OCI-M2 (cell line): ENCODE measurements around the gene NPLOC4.

ENCODE experiments used
- DNase-seq: peaks from one replicate; lab custom pipeline; 2025; ENCODE audit not compliant: unreplicated experiment; lab: John Stamatoyannopoulos, UW

The NPLOC4 gene

DNA sequence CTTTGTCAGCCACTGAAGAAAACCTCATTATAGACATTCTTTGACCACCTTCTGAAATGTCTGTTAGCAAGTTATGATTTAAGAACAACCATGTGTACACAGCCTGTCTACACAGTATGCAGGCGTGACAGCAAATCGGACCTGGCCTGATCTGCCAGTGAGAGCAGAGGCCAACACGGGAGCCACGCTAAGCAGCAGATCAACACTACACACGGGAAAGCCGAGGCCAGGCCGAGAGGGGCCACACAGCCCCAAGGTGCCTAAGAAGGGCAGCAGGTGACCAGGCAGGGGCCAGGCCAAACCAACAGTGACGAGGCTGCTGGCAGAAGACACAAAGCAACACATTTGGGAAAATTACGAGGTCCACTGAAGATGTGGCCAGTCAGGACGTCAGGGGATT, 68.5 kb downstream of the NPLOC4 start:
- DNase-seq: no peak

DNA sequence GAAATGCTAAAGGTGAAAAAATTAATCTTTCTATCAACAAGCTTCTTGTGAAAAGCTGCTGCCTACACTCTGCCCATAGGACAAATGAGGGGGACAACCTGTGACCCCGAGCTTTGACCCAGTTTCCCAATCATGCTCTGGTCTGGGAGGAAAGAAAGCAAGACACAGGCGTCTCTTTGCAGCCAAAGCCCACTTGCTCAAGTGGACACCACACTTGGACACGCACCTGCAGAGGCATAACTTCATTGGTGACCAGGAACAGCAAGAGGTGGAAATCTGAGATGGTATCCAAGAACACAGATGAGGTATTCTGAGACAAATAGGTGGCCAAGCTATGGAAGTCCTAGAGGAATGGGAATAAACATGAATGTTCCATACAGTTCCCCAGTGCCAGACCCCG, 69.7 kb downstream of the NPLOC4 start:
- DNase-seq: no peak

DNA sequence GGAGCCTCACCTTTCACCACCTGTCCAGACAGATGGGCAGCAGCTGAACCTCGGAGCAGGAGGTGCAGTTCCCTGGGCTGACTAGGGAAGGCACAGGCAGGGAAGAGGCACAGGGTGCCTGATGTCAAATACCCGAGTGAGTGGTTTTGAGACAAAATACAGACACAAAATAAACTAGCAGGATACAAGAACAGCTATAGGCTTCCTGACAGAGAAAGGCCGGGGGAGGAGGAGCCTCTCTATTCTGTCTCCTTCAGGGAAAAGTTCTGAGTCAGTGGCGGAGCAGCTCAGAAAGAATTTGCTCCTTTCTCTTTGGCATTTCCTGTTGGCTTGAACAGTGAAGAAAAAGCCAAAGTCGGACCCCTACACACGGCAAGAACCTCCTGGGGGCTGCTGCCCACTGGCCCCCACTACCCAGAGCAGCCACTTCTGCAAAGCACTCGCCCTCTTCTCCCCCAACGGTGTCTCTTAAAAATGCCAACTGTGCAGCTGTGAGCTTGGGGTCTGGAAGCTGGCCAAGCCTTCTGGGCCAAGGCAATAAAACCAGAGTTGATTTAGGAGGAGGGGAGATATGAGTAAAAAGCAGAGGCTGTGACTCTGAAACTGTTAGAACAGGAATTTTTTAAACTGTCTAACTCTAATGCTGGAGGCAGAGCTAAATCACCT, 70.3 kb downstream of the NPLOC4 start:
- DNase-seq: no peak

DNA sequence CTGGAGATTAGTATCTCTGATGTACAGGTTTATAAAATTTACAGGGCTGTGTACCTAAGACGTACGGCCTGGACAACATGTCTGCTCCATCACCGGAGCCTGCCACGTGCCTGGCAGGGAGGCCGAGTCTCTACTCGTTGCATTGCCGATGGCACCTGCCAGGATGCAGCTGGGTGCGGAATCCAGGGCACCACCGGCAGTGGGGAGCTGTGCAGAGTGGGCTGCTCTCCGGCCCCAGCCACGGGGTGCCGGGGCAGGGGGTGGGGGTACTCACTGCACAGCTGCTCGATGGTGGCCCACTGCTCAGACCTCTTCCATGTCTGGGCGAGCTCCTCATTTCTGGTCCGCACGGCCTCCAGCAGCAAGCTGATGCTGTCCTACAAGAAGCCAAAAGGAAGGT, 71.7 kb downstream of the NPLOC4 start:
- no peak for DNase-seq

DNA sequence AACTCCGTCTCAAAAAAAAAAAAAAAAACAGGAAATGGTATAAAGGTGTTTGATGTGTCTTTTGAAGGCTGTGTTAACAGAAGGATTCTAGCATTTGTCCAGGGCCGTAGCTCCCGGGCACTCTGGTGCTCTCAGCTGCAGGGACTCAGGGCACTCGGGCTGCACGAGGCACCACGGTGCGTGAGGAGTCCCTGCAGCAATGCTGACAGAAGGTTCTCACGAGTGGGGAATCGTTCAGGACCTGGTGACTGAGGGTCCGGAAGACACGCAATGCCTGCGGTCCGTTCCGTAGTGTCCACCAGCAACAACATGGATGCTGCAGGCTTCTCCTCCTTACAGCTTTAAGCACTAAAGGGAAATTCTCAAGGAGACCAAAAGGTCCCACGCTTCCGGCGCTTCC, 72.1 kb downstream of the NPLOC4 start:
- no peak for DNase-seq

DNA sequence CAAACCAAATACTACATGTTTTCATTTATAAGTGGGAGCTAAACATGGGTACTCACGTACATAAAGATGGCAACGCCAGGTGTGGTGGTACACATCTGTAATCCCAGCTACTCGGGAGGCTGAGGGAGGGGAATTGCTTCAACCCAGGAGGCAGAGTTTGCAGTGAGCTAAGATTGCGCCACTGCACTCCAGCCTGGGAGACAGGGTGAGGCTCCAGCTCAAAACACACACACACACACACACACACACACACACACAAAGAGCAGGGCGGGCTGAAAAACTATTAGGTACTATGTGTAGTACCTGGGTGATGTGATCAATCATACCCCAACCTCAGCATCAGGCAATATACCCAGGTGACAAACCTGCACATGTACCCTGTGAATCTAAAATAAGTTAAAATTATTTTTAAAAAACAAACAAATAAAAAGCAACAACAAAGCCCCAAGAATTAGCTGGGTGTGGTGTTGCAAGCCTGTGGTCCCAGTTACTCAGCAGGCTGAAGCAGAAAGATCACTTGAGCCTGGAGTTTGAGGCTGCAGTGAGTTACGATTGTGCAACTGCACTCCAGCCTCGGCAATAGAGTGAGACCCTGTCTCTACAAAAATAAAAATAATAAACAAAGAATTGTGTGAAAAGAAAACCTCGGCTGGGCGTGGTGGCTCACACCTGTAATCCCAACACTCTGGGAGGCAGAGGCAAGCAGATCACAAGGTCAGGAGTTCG, 72.9 kb downstream of the NPLOC4 start:
- no peak for DNase-seq

DNA sequence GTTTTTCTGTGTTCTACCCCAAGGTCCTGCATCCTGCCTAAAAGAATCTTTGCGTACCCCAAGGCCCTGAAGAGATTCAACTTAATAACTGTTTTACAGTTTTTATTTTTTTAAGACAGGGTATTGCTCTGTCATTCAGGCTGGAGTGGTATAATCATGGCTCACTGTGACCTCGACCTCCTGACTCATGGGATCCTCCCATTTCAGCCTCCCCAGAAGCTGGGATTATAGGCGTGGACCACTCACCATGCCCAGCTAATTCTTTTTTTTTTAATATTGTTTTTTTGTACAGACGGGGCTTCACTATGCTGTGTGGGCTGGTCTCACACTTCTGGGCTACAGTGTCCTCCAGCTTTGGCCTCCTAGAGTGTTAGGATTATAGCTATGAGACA, 75.4 kb downstream of the NPLOC4 start:
- DNase-seq: no peak

DNA sequence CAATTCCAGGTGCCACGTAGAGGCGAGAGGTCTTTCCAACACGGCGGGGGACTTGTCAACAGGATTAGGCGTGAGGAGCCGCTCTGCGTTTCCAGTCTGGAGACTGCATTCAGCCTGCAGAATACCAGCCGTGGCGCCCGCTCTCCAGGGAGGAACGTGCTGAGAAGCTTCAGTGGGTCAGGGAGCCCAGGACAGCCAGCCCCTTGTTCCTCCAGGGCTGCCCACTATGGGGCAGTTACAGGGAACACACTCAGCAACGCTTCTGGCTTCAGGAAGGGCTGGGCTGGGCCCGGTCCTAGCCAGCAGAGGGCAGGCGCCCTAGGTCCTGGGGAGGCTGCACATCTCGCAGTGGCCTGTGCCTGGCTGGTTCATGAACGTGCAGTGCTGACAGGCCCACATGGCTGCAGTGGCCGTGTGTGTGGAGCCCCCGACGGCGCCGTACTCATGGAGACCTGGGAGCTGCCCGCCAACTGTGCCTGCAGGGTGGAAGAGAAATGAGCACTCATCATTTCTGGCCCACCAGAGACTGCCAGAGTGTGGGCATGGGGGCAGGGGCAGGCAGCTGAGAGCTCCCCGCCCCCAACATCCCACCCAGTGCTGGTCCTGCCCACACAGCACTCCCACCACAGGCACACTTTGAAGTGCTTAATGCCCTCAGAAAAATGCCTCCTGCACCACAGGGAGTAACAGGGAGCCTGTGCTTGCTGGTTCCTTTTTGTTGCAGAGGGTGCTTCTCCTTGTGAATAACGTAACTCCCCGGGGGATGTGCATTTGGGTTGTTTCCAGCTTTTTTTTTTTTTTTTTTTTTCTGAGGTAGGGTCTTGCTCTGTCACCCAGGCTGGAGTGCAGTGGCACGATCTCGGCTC, 77.7 kb downstream of the NPLOC4 start:
- DNase-seq: no peak

DNA sequence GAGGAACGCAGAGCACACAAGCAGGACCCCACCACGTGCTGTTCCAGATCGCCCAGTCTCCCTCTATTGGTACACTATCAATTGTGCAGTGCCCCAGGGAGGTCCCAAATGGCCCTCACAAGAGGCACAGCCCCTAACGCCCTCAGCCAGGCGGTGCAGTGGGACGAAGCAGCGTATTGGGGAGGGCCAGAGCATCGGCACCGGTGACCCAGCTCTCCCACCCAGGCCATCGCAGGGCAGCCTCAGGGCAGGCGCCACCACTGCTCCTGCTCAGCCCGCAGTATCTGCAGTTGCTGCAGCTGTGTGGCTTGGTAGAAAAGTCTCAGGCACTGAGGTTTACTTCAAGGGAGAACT, 78.8 kb downstream of the NPLOC4 start:
- DNase-seq: no peak

DNA sequence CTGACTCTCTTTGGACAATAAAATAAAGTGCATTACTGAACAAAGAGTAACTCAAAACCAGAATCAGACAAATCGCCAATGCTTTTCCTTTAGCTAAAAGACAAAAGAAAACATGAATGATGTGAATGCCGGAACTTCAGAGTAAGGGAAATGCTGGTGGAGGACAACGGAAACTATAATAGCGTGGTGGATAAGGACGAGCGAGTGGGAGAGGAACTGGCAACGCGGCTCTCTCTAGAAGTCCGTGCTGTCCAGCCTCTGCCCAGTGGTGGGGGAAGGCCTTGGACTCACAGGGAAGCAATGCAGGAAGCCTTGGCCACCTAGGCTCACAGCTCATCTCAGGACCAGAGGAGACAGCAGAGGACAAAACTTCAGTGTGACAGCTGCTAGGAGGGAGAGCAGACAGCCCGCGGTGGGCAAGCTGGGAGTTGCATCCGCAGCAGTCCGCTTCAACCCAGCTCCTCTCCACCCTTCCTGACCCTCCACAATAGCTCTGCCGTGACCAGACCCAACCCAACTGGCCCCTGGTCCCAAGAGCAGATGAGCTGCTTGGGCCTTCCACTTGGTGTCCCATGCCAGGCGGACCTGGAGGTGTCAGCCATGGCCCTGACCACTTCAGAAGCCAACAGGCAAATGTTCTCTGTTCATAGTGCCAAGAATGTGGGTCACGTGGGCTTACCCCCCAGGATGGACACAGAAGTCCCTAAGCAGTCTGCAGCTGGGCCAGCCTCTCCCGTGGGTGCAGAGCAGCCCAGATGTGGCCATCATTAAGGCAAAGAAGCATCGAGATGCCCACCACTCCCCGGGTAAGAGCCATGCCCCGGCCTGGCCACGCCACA, 79.4 kb downstream of the NPLOC4 start:
- no peak for DNase-seq

DNA sequence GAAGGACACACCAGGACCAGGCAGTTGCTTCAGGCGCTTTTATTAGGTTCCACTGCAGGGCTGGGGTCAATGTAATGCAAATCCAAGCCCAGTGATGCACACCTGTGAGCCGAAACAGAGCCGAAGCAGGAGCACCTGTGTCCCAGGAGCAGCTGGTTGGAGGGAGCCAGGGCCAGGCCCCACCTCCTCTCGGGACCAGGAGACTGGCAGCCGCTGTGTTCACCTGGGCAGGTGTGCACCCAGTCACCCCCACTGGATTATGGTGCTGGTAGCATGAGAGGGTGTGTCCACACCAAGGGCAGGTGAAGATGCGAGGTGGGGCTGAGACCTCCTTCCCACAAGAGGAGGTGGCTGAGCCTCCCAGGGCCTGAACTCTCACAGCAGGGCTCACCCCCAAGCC, 80.0 kb downstream of the NPLOC4 start:
- DNase-seq: no peak

DNA sequence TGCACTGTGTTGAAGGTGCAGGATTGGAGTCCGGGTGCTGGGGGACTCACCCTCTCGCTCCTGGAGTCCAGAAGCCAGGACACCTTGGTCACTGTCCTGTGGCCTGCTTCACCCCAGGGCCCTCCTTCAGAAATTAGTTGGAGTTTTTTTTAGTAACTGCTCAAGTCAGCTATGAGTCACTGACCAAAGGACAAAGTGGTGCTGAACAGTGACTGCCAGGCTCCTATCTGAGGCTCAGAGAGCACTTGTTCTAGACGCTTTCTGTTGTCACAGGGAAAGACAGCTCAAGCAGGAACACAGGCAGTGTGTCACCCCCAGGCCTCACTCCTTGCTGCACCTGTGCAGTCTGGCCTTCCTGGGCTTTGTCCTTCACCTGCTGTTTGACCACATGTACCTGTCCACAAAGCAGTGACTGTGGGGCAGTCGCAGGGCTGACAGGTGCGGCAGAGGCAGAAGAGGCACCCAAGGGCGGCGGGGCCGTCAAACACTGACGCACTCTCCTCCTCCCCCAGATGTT, 80.7 kb downstream of the NPLOC4 start:
- no peak for DNase-seq

DNA sequence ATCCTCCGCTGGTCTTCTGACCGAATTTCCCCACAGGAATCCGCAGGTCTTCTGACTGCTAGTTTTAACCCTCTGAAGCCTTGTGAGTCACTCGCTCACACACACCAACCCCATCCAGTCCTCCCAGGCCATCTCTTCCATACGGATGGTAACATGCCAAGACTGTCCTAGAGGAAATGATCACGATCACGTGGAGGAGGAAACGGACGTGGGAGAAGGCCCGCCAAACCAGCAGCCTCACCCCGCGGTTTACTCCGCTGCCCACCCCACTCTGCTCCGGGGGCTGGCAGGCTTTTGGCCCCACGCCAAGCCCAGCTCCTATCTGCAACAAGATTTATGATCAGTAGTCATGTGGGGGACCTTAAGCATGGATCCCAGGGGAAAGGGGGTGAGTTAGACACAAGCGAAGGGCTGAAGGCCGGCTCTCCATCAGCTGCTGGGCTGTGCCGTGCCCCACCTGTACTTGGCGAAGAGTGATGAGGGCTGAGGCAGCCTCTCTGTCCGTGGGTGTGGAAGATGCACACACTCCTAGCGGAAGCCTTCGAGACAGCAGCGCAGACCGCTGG, 83.2 kb downstream of the NPLOC4 start:
- no peak for DNase-seq

DNA sequence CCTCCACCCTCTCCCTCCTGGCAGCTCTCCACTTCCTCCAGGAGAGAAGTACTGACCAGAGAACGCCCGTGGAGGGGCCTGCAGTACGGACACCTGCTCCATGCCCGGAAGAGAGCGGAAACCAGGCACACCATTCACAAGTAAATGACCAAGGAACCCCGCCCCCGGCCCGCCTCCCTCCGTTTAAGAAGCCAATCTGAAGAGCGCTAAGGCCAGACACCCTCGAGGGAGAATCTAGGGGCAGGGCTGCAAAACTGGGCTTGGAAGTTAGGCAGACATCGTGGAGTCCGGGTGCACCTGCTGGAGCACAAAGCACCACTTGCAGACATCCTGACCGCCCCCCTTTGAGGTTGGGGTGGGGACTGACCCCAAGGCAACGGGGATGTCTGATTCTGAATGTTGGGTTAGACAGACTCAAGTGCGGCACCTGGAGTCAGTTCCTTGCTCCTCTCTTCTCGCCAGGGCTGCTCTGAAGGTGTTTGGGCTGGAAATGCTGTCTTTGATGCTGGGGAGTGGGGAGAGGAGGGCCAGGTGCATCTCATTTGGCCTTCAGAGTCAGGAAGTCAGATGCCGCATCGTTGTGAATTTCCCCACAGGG, 83.8 kb downstream of the NPLOC4 start:
- DNase-seq: peak; percentile 45

DNA sequence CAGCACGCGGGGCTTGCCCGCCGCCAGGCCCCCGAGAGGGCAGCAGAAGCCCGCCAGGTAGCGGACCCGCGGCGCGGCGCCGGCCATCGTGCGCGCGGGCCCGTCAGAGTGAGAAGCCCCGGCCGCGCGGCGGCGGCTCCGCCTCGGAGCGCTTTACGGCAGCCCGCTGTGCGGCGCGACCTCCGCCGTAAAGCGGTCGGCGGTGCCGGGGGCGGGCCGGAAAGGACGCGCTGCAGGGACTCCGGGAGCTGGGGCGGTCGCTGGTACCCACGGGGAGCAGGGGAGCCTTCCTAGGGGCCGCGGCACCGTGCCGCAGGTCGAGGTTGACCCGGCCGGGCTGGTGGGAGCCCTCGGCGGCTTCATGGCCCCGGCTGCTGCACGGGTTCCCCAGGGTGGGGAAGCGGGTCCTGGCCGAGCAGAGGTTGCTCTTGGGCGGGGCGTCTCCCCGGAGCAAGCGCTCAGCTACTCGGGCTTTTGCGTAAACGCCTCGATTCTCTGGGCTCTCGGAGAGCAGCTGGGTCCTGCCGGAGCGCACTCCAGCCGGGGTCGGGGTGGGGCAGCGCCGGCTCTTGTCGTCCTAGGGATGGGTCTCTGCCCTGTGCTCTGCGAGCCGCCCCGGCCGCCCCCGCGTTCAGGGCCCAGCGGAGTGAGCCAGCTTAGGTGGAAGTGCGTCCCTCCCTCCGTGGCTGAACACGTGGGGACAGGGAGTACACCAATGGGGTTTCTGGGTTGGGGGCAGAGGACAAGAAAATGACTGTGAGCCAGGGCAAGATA, 84.5 kb downstream of the NPLOC4 start, which contains the start of gene FAAP100:
Gene FAAP100, minus strand, starts transcription at position 110 of the 774 bp plus-strand sequence. Its CDS starts 23 bp downstream, at position 87.
- no peak for DNase-seq

DNA sequence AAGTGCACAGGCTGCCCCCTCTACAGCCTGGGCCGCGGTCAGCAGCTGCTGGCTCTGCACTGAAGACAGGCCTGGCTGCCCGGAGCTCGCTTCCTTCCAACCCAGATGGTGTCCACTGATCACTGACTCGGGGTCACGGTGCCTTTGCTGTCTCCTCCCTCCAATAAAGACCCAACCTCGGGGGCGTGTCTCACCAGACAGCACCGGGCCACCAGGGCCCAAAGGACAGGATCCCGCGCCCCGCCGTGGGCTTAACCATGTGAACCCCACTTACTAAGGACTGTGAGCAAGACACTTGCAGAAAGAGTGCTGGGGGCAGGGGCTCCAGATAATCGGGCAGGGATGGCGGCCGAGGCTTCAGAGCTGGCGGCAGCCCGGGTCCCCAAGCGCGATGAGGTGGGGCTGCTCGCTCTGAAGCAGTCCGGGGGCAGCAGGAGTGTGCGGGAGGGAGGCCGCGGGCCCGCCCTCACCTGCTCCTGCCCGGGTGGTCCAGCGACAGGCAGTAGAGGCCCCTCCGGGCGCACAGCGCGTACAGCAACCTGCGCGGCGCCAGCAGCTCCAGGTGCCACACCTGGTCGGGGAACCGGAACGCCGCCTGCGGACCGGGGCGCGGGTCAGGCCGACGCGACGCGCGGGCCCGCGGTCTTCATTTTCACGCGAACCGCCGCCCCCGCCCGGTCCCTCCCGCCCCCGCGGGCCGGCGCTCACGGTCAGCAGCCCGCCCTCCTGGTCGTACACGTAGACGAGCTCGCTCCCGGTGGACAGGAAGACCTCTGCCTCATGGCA, 85.3 kb downstream of the NPLOC4 start:
- no peak for DNase-seq

DNA sequence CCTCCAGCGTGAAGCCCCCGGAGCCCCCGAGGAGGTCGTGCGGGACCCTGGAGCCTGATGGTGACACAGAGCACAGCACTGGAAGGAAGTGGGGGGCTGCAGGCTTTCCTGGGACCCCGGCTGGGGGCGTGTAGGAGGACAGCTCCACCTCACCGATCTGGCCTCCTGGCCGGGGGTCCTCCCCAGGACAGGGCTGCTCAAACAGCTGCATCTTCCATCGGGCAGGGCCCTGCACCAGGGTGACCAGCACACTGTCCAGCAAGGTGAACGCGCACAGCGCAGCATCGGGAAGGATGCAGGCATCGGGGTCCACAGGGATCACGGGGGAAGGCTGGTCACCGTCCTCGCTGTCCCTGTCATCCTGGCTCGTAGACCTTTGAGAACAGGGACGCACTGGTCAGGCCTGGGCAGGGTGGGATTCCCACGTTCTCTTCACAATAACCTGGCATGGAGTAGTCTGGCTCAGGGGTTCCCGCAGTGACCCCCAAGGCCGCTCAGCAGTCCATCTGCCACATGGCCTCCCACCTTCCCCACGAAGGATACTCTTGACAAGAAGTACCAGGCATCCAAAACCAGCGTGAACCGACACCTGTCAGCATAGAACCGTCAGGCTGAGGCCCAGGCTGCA, 86.0 kb downstream of the NPLOC4 start:
- DNase-seq: no peak

DNA sequence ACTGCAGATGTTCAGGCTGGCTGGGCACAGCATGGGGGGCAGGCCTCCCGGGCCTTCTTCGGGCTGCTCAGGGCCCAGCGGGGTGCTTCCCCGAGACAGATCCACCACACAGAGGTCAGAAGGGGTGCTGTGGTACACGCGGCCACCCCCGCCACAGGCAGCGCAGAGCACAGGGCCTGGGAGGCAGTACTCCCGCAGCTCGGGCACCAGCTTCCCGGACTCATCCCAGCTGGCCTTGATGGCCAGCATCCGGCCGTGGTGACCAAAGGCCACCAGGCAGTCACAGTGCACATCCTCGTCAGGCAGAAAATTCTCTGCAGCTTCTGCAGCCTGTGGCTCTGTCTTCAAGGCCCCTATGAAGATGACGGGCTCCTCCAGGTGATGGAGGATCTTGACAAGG, 86.6 kb downstream of the NPLOC4 start:
- DNase-seq: no peak
